GM06990 (cell line): Measurements from ENCODE around the gene DLG2.

Experiments used
- DNase-seq: peaks from one replicate; pipeline ENCODE4 v3.0.0-alpha.2; 2011; ENCODE audit not compliant: insufficient read length; ENCODE audit errors: extremely low read depth
- H3K27me3 ChIP-seq: replicated peaks from 2 replicates; pipeline ENCODE4 v1.6.0; 2011; ENCODE audit warnings: low read length; ENCODE audit not compliant: control insufficient read depth, insufficient read depth
- H3K36me3 ChIP-seq: 2 replicates; pipeline ENCODE4 v1.5.1; 2011; ENCODE audit warnings: low read length; ENCODE audit not compliant: control insufficient read depth, insufficient read depth
- H3K4me3 ChIP-seq: replicated peaks from 2 replicates; pipeline ENCODE4 v1.5.1; 2011; ENCODE audit warnings: low read depth, mild to moderate bottlenecking, control low read depth, low read length
- CTCF ChIP-seq: IDR thresholded peaks from 2 replicates; pipeline ENCODE4 v1.5.1; 2011; ENCODE audit warnings: low read length, control low read depth, mild to moderate bottlenecking, inconsistent platforms; ENCODE audit not compliant: insufficient read depth, poor library complexity, severe bottlenecking

The DLG2 gene

GRCh38 chr11:83881428-83881827 lies 1745.7 kb downstream of the DLG2 start:
- H3K4me3 ChIP-seq = no peak overlapping the region
- no peaks in the 10 kb centered on the region for H3K36me3 ChIP-seq
- H3K27me3 ChIP-seq = no peaks in the 10 kb centered on the region
- TF ChIP-seq CTCF = no peak
- DNase-seq = no peak

GRCh38 chr11:83871054-83871453 lies 1756.1 kb downstream of the DLG2 start:
- Histone ChIP-seq H3K4me3 (no peak overlapping the region), H3K36me3 (no peaks in the 10 kb centered on the region), H3K27me3 (no peaks in the 10 kb centered on the region; the same call in 1 of the 2 replicates)
- TF ChIP-seq CTCF = no peak
- no peak for DNase-seq

DNA sequence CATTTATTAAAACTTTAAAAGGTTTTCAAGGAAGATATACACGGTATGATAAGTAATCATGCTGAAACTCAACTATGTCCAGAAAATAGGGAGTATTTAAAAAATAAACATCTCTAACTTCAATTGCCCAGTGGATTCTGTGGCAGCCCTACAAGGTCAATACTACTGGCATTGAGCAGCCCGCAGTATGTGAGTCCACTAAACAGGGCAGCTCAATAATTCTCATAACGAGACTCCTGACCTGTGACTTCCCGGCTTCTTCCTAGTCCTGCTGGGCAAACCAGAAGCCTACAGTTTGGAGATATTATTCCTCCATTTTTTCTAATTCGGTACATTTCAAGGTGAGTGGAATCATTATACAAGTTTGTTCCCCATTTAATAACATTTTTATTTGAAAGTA lies 1760.5 kb downstream of the DLG2 start:
- TF ChIP-seq CTCF = no peak
- H3K36me3 ChIP-seq = no peaks in the 10 kb centered on the region
- DNase-seq = no peak
- H3K27me3 ChIP-seq = no peaks in the 10 kb centered on the region
- H3K4me3 ChIP-seq = no peak overlapping the region

DNA sequence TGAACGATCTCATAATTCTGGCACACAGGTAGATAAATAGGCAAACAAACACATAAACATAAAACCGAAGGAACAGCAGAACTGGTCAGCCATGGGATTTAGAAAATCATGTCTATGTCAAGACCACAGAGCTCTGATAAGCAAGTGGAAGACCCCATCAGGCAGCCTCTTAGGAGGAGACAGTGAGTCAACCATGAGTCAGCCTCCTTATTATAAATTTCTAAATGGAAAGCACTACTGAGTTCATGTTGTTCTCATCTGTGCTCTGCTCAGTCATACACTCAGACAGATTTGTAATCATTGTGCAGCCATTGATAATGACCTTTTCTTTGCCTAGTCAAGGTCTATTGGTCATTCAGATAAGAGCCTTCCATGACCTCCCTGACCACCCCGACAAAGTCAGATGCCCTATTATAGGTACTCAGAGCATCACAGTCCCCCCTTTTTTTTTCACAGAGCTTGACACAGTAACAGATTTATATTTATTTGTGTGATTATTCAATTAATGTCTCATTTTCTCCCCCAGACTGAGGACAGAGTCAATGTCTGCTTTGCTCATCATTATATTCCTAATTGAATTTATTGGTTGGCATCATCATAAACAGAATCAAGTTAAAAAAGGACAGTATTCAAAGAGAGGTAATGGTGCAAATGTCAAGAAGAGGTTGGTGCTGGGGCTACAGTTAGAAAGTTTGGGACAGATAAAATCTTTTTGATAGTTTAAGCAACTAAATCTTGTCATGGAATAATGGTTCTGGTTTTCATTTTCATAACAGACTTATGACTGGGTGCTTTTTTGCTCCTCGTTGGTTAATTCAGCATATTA lies 1761.3 kb downstream of the DLG2 start:
- Histone ChIP-seq H3K27me3 (no peaks in the 10 kb centered on the region), H3K4me3 (no peak overlapping the region), H3K36me3 (no peaks in the 10 kb centered on the region)
- TF ChIP-seq CTCF = no peak
- DNase-seq = no peak

- no peaks in the 10 kb centered on the region for H3K27me3 ChIP-seq
- no peak for DNase-seq
- no peak overlapping the region for H3K4me3 ChIP-seq
- no peak for TF ChIP-seq CTCF
- H3K36me3 ChIP-seq = no peaks in the 10 kb centered on the region
Observed at GRCh38 chr11:83864412-83865057, 1762.6 kb downstream of the DLG2 start.
